ENCODE data around the gene SBK1.

GRCh38 chr16:28308794-28309584, 16.7 kb downstream of the SBK1 start:
- TF ChIP-seq PKNOX1 (IDR thresholded peaks at IDR 0.05) (no peak), SP1 (IDR thresholded peaks at IDR 0.05) (no peak), SUZ12 (IDR thresholded peaks at IDR 0.05) (no peak), FOXM1 (IDR thresholded peaks at IDR 0.05; ENCODE audit: borderline replicate concordance) (no peak), FOXK2 (IDR thresholded peaks at IDR 0.05) (no peak), ELF4 (IDR thresholded peaks at IDR 0.05) (no peak), HDGF (IDR thresholded peaks at IDR 0.05; ENCODE audit: borderline replicate concordance) (no peak), L3MBTL2 (conservative IDR thresholded peaks at IDR 0.05) (no peak), ARNT (IDR thresholded peaks at IDR 0.05) (no peak), BHLHE40 (IDR thresholded peaks at IDR 0.05; ENCODE audit: borderline replicate concordance) (no peak), ZNF384 (IDR thresholded peaks at IDR 0.05) (no peak), FOXA1 (IDR thresholded peaks at IDR 0.05) (no peak), NFRKB (IDR thresholded peaks at IDR 0.05) (no peak), TARDBP (IDR thresholded peaks at IDR 0.05) (no peak)

Measured in HEK293T (cell line).